HG03565 (cell line): ENCODE results near the gene CATSPERD.

Source experiments
- ATAC-seq: cut with Tn5 transposase; IDR thresholded peaks from one replicate; pipeline ENCODE4 v1.9.1; 2021; ENCODE audit warnings: mild to moderate bottlenecking, moderate library complexity; ENCODE audit not compliant: unreplicated experiment

The CATSPERD gene

GRCh38 chr19:5719961-5720790 is at the start of gene CATSPERD, which contains the start of gene LONP1:
CATSPERD (plus strand) TSS chr19:5720637; CDS start chr19:5720738, 101 bp downstream.
LONP1 (minus strand) TSS chr19:5720146; CDS start chr19:5720132, 14 bp downstream.
- peak; percentile 78 for ATAC-seq

GRCh38 chr19:5671600-5671999 is 48.8 kb upstream of the CATSPERD start:
- no peak for ATAC-seq

GRCh38 chr19:5672708-5673459 is 47.6 kb upstream of the CATSPERD start:
- no peak for ATAC-seq

- ATAC-seq = no peak
Measured at GRCh38 chr19:5673752-5674151, 46.7 kb upstream of the CATSPERD start.

GRCh38 chr19:5674714-5675113 is 45.7 kb upstream of the CATSPERD start:
- ATAC-seq = no peak

- no peak for ATAC-seq
Measured at GRCh38 chr19:5676105-5676771, 44.2 kb upstream of the CATSPERD start.

- ATAC-seq = no peak
Measured at GRCh38 chr19:5676772-5677105, 43.7 kb upstream of the CATSPERD start.

- ATAC-seq = no peak
Measured at GRCh38 chr19:5677136-5677535, 43.3 kb upstream of the CATSPERD start.

- no peak for ATAC-seq
Measured at GRCh38 chr19:5677580-5677979, 42.9 kb upstream of the CATSPERD start.

GRCh38 chr19:5678071-5678718 is 42.2 kb upstream of the CATSPERD start:
- no peak for ATAC-seq

- ATAC-seq = no peak
Measured at GRCh38 chr19:5679289-5680083, 41.0 kb upstream of the CATSPERD start.

GRCh38 chr19:5680084-5680436 is 40.4 kb upstream of the CATSPERD start:
- ATAC-seq = no peak

GRCh38 chr19:5680437-5681368 is 39.7 kb upstream of the CATSPERD start, which contains the start of the genes HSD11B1L and MICOS13:
HSD11B1L (plus strand) TSS chr19:5681027; CDS start chr19:5684833, 3,806 bp downstream.
MICOS13 (minus strand) TSS chr19:5680516; CDS start chr19:5680486, 30 bp downstream.
- peak; percentile 71 for ATAC-seq

GRCh38 chr19:5681391-5682106 is 38.9 kb upstream of the CATSPERD start:
- ATAC-seq = no peak

GRCh38 chr19:5682107-5682482 is 38.3 kb upstream of the CATSPERD start:
- ATAC-seq = no peak

- no peak for ATAC-seq
Measured at GRCh38 chr19:5683177-5683886, 37.1 kb upstream of the CATSPERD start.

GRCh38 chr19:5684694-5685430 is 35.6 kb upstream of the CATSPERD start:
- no peak for ATAC-seq
